ENCODE measurements around the gene LRCH1. TPM values are rescaled to one million over a fixed set of nuclear protein-coding genes. Genes with fewer than 3 reads are reported as not detected.

The LRCH1 gene
- total and polyA plus RNA-seq, 11 donors = 4.5 to 20.1 (median 12.5) TPM

DNA sequence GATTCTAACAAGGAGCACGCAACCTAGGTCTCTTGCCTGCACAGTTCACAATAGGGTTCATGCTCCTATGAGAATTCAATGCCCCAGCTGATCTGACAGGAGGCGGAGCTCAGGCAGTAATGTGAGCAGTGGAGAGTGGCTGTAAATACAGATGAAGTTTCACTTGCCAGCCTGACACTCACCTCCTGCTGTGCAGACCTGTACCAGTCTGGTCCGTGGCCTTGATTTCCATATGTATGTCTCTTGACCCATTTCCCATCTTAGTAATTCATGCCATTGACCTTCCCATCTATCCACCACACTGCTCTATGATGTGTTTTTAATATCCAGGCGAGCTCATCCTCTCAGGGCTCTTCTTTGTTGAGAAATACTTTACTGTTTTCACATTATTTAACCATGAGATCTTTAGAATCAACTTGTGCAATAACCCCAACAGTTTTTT, 95.2 kb downstream of the LRCH1 start:
- no peak for DNase-seq
- ATAC-seq = peak; percentile 51 to 81 (median 60)
- TF ChIP-seq, protein P1, sequence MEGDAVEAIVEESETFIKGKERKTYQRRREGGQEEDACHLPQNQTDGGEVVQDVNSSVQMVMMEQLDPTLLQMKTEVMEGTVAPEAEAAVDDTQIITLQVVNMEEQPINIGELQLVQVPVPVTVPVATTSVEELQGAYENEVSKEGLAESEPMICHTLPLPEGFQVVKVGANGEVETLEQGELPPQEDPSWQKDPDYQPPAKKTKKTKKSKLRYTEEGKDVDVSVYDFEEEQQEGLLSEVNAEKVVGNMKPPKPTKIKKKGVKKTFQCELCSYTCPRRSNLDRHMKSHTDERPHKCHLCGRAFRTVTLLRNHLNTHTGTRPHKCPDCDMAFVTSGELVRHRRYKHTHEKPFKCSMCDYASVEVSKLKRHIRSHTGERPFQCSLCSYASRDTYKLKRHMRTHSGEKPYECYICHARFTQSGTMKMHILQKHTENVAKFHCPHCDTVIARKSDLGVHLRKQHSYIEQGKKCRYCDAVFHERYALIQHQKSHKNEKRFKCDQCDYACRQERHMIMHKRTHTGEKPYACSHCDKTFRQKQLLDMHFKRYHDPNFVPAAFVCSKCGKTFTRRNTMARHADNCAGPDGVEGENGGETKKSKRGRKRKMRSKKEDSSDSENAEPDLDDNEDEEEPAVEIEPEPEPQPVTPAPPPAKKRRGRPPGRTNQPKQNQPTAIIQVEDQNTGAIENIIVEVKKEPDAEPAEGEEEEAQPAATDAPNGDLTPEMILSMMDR (IDR thresholded peaks at IDR 0.05) = no peak
- no peak for TF ChIP-seq POLR2A (IDR thresholded peaks at IDR 0.05)
- Histone ChIP-seq H3K4me3 (no peak overlapping the region), H3K9me3 (no peaks in the 10 kb centered on the region), H3K27ac (no peak overlapping the region), H3K4me1 (peaks cover 0 to 58% (median 36%) of the 10 kb centered on the region in 12 donors), H3K27me3 (no peaks in the 10 kb centered on the region), H3K36me3 (peaks cover 0 to 4% (median 0%) of the 10 kb centered on the region in 9 donors)
- intact Hi-C loops (cut with DNase I) = loop anchor here in 1 of 10 donors (10.0 kb wide), 1 partner anchor 93 kb away; the partner anchor contains the start of gene LRCH1
- 74 to 79% (median 77%) methylated on average over 4 of the region's 4 CpGs for WGBS, 4 donors

DNA sequence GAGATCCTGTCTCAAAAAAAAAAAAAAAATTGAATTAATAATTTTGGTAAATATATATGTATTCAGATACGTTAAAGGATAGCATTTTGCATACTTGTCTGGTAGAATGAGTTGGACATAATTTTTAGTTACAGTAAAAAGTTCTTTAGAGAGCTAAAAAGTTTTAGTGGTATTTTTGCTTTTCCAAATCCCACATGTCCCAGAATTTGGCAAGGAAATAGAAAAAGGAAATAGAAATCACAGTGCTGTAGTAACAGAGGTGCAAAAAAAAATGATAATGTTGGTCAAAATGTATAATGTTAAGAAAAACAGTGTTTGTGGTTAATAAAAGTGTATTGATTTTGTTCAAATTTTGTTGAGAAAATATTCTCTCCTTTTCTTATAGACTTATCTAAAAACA, 96.8 kb downstream of the LRCH1 start:
- peaks cover 0 to 4% (median 0%) of the 10 kb centered on the region in 9 donors for H3K36me3 ChIP-seq
- ATAC-seq (no peak), DNase-seq (no peak)
- H3K9me3 ChIP-seq = no peaks in the 10 kb centered on the region
- peaks cover under 1 to 43% (median 25%) of the 10 kb centered on the region in 12 donors for H3K4me1 ChIP-seq
- H3K27me3 ChIP-seq = no peaks in the 10 kb centered on the region
- TF ChIP-seq, protein P1 (IDR thresholded peaks at IDR 0.05) = no peak
- no peak for TF ChIP-seq POLR2A (IDR thresholded peaks at IDR 0.05)
- H3K4me3 ChIP-seq = no peak overlapping the region
- WGBS, 4 donors = 39 to 62% (median 52%) methylated on average over 1 of the region's 1 CpG
- intact Hi-C loops (cut with DNase I) = loop anchor here in 1 of 10 donors (10.0 kb wide), 1 partner anchor 95 kb away; the partner anchor contains the start of gene LRCH1
- H3K27ac ChIP-seq = peak overlapping the region in 3 of 12 donors; percentile 6 to 32 (median 10)

DNA sequence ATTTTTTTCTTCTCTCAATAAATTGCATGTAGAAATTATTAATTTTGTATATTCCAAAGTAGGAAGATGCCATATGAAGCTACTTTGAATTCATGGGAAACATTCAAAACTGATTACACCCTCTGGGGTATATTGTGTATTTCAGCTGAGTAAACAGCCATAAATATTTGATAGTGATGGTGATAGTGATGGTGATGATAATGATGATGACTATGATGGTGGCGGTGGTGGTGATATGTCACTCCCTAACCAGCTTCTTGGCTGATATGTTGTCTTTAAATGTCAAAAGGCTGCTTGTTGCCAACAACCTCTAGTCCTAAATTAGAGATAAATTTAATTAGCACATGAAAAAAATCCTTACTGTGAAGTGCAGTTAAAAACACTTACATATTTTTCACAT, 102.0 kb downstream of the LRCH1 start:
- H3K27me3 ChIP-seq = no peaks in the 10 kb centered on the region
- peak overlapping the region in 1 of 12 donors; percentile 2 for H3K4me3 ChIP-seq
- peaks cover 0 to 4% (median 0%) of the 10 kb centered on the region in 9 donors for H3K36me3 ChIP-seq
- H3K9me3 ChIP-seq = no peaks in the 10 kb centered on the region
- ATAC-seq (no peak), DNase-seq (no peak)
- intact Hi-C loops (cut with DNase I) = loop anchor here in 1 of 10 donors (5.0 kb wide), 2 partner anchors 48 to 103 kb away; partner anchors contain the start of gene LRCH1
- H3K4me1 ChIP-seq = peaks cover 10 to 51% (median 32%) of the 10 kb centered on the region in 12 donors
- 26 to 37% (median 33%) methylated on average over 1 of the region's 1 CpG for WGBS, 4 donors
- no peak for TF ChIP-seq POLR2A (IDR thresholded peaks at IDR 0.05)
- TF ChIP-seq, protein P1 (IDR thresholded peaks at IDR 0.05) = no peak
- H3K27ac ChIP-seq = peak overlapping the region; percentile 15 to 77 (median 64)

DNA sequence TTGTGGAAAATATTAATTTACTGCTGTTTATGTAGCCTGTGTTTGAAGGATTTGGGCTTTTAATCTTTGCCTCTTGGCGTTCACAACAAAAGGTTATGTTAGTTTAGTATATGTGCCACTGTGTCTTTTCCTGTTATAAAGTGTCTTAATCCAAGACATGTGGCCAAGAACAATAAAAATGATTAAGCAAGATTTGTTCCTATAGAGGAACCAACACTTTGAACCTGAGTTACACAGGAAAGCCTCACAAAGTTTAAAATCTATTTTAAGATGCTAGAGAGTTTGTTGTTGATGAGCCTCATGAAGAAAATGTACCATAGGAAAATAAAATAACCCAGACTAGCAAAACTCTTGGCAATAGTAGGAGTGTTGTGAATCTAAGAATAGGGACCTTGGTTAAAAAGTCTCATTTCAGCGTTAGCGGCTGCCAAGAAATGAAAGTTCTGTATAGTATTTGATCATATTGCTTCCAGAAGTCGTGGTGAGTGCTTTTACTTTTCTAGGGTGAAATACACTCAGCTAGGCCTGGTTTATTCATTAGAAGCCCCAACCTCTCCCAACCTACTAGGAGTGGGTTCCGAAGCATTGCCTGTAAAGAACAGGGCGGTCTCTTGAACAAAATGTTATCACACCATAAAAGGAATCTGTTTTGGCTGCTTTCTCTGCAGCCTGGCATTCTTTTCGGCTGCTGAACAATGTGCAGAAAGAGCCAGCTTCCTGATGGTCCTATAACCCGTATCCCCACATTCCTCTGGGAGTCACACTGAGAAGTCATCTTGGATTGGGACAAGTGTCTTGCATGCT, 102.6 kb downstream of the LRCH1 start:
- H3K9me3 ChIP-seq = no peaks in the 10 kb centered on the region
- H3K27ac ChIP-seq = peak overlapping the region; percentile 15 to 77 (median 65)
- no peaks in the 10 kb centered on the region for H3K27me3 ChIP-seq
- H3K4me1 ChIP-seq = peaks cover 10 to 51% (median 29%) of the 10 kb centered on the region in 12 donors
- no peak for DNase-seq
- 19 to 35% (median 24%) methylated on average over 8 of the region's 8 CpGs for WGBS, 4 donors
- intact Hi-C loops (cut with DNase I) = loop anchor here in 1 of 10 donors (5.0 kb wide), 2 partner anchors 48 to 103 kb away; partner anchors contain the start of gene LRCH1
- peak; percentile 59 to 85 (median 74) for ATAC-seq
- peaks cover 0 to 4% (median 0%) of the 10 kb centered on the region in 9 donors for H3K36me3 ChIP-seq
- H3K4me3 ChIP-seq = peak overlapping the region in 3 of 12 donors; percentile 2 to 6 (median 3)
- TF ChIP-seq, protein P1 (IDR thresholded peaks at IDR 0.05) = no peak
- TF ChIP-seq POLR2A (IDR thresholded peaks at IDR 0.05) = no peak
